Measurements from ENCODE around the gene CLVS2.

CLVS2 gene, protein sequence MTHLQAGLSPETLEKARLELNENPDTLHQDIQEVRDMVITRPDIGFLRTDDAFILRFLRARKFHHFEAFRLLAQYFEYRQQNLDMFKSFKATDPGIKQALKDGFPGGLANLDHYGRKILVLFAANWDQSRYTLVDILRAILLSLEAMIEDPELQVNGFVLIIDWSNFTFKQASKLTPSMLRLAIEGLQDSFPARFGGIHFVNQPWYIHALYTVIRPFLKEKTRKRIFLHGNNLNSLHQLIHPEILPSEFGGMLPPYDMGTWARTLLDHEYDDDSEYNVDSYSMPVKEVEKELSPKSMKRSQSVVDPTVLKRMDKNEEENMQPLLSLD

DNA sequence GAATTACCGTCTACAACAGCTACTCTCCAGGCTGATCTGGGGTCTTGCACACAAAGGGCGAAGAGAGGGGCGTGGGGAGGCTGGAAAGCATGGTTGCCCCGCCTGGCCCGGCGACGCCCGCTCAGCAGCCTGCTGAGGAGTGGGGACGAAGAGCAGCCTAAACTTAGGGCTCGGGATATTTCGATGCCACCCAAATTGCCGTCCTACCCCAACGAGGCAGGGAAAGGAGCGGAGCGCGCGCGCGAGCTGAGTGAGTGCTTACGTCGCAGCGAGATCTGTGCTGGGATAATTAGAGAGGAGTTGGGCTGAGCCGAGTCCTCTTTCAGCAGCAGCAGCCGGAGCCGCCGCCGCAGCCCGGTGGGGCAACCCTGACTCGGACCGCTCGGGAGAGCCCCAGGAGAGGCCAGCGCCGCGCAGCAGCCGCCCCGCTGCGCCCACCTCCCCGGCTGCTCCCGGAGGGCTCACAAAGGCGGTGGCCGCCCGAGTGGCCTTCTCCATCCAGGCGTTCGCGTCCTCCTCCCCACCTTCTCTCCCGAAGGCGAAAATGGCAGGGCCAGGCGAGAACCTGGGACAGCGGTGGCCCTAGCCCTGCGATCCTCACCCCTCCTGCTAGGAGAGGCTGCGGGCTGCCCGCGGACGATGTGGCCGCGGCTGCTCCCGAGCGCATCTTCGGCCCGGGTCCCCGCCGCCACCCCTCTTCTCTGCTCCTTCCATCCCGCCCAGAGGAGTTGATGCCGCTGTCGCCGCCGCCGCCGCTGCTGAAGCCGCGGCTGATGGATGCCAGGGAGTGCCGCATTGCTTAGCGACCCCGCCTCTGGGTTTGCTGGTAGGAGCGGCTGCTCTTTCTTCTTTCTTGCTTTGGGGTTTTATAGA is at the start of gene CLVS2:
Gene CLVS2, plus strand, starts transcription at position 315 of the 873 bp plus-strand sequence. CDS start 1,543 bp downstream, outside the sequence.
- CTCF ChIA-PET = no interaction called here
- H3K27ac Mint-ChIP-seq = no peak within 1 kb of the TSS
- DNase-seq = no peak
- no peaks in the 10 kb centered on the region for H3K9me3 Mint-ChIP-seq
- H3K27me3 Mint-ChIP-seq = peaks cover 37% of the 10 kb centered on the region
- peaks cover 1% of the 10 kb centered on the region for H3K36me3 Mint-ChIP-seq
- peaks cover 2% of the 10 kb centered on the region for H3K4me1 Mint-ChIP-seq
- no peak within 1 kb of the TSS for H3K4me3 Mint-ChIP-seq

DNA sequence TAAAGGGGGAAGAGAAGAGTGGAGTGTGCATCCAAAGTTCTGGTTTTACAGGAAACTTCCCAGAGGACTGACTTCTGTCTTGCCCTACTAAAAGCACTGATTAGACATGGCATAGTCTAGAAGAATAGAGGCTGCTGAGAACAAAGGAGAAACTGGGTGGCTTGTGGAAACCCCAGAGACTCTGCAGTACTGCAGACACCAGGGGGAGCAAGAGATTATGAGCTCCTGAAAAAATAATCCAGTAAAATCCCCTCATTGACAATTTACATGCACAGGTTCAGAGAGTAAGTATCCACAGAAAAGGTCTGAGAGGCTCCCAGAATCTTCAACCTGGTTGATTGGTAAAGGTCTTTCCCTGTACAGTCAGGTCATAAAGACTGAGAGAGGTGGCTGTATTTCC is 48.7 kb upstream of the CLVS2 start:
- CTCF ChIA-PET = no interaction called here
- no peaks in the 10 kb centered on the region for H3K9me3 Mint-ChIP-seq
- H3K36me3 Mint-ChIP-seq = no peaks in the 10 kb centered on the region
- H3K27ac Mint-ChIP-seq = no peak overlapping the region
- DNase-seq = no peak
- H3K4me1 Mint-ChIP-seq = no peaks in the 10 kb centered on the region
- H3K27me3 Mint-ChIP-seq = no peaks in the 10 kb centered on the region
- no peak overlapping the region for H3K4me3 Mint-ChIP-seq

- H3K27ac Mint-ChIP-seq = no peak overlapping the region
Measured at GRCh38 chr6:122953766-122954165, 42.3 kb upstream of the CLVS2 start.

GRCh38 chr6:122956376-122956775 is 39.7 kb upstream of the CLVS2 start:
- H3K36me3 Mint-ChIP-seq = no peaks in the 10 kb centered on the region
- no peak for DNase-seq
- no peak overlapping the region for H3K4me3 Mint-ChIP-seq
- no peaks in the 10 kb centered on the region for H3K27me3 Mint-ChIP-seq
- no peaks in the 10 kb centered on the region for H3K4me1 Mint-ChIP-seq
- CTCF ChIA-PET = interaction anchor here (0.6 kb wide), 1 partner anchor 460 kb away, joined by 3 read pairs; no protein-coding TSS in a partner anchor
- no peak overlapping the region for H3K27ac Mint-ChIP-seq
- H3K9me3 Mint-ChIP-seq = peaks cover 16% of the 10 kb centered on the region

More at GRCh38 chr6:122953766-122954165, 42.3 kb upstream of the CLVS2 start:
- Mint-ChIP-seq H3K4me3 (no peak overlapping the region), H3K36me3 (no peaks in the 10 kb centered on the region), H3K27me3 (no peaks in the 10 kb centered on the region), H3K9me3 (peaks cover 13% of the 10 kb centered on the region), H3K4me1 (no peaks in the 10 kb centered on the region)
- CTCF ChIA-PET = interaction anchor here (0.6 kb wide), 1 partner anchor 37 kb away, joined by 4 read pairs; no protein-coding TSS in a partner anchor
- no peak for DNase-seq

DNA sequence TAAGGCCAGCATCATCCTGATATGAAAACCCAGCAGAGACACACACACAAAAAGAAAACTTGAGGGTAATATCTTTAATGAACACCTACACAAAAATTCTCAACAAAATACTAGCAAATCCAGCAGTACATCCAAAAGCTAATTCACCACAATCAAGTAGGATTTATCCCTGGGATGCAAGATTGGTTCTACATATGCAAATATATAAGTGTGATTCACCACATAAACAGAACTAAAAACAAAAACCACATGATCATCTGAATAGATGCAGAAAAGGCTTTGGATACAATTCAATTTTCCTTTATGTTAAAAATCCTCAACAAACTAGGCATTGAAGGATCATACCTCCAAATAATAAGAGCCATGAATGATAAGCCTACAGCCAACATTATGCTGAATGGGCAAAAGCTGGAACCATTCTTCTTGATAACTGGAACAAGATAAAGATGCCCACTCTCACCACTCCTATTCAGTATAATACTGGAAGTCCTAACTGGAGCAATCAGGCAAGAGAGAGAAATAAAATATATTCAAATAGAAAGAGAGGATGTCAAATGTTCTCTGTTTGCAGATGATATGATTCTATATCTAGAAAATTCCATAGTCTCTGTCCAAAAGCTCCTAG is 33.9 kb upstream of the CLVS2 start:
- H3K36me3 Mint-ChIP-seq = no peaks in the 10 kb centered on the region
- no peaks in the 10 kb centered on the region for H3K27me3 Mint-ChIP-seq
- H3K27ac Mint-ChIP-seq = no peak overlapping the region
- DNase-seq = no peak
- no peak overlapping the region for H3K4me3 Mint-ChIP-seq
- peaks cover 4% of the 10 kb centered on the region for H3K9me3 Mint-ChIP-seq
- H3K4me1 Mint-ChIP-seq = no peaks in the 10 kb centered on the region
- CTCF ChIA-PET = no interaction called here

GRCh38 chr6:122969999-122970533 is 26.0 kb upstream of the CLVS2 start:
- Mint-ChIP-seq H3K4me3 (no peak overlapping the region), H3K36me3 (no peaks in the 10 kb centered on the region), H3K9me3 (no peaks in the 10 kb centered on the region), H3K4me1 (no peaks in the 10 kb centered on the region), H3K27ac (no peak overlapping the region), H3K27me3 (no peaks in the 10 kb centered on the region)
- no peak for DNase-seq
- CTCF ChIA-PET = no interaction called here

GRCh38 chr6:122977180-122977579 is 18.9 kb upstream of the CLVS2 start:
- CTCF ChIA-PET = no interaction called here
- H3K36me3 Mint-ChIP-seq = no peaks in the 10 kb centered on the region
- H3K27ac Mint-ChIP-seq = no peak overlapping the region
- H3K4me3 Mint-ChIP-seq = no peak overlapping the region
- no peaks in the 10 kb centered on the region for H3K9me3 Mint-ChIP-seq
- H3K4me1 Mint-ChIP-seq = no peaks in the 10 kb centered on the region
- H3K27me3 Mint-ChIP-seq = no peaks in the 10 kb centered on the region
- DNase-seq = no peak

- CTCF ChIA-PET = no interaction called here
- no peak overlapping the region for H3K27ac Mint-ChIP-seq
- no peaks in the 10 kb centered on the region for H3K27me3 Mint-ChIP-seq
- H3K36me3 Mint-ChIP-seq = no peaks in the 10 kb centered on the region
- H3K9me3 Mint-ChIP-seq = peaks cover 5% of the 10 kb centered on the region
- DNase-seq = no peak
- H3K4me1 Mint-ChIP-seq = no peaks in the 10 kb centered on the region
- no peak overlapping the region for H3K4me3 Mint-ChIP-seq
Measured at GRCh38 chr6:122984393-122984792, 11.6 kb upstream of the CLVS2 start.

DNA sequence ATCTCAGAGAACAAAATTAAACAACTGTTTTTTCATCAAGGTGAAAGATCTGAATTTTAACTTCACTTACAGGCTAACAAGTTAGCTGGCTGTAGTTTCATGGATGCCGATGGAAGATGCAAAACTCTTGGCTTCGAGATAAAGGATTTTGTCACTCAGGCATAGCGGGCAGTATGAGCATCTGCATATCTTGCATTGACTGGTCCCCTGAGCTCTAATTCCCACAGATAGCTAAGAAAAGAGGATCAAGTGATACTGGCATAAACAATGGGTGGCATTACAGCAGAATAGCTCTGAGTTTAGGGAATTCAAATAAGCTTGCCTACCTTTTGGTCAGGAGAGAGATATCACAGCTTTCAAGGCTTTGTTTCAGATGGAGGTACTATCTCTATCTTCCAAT is 1.8 kb upstream of the CLVS2 start:
- CTCF ChIA-PET = no interaction called here
- no peak overlapping the region for H3K4me3 Mint-ChIP-seq
- no peaks in the 10 kb centered on the region for H3K9me3 Mint-ChIP-seq
- H3K27me3 Mint-ChIP-seq = peaks cover 37% of the 10 kb centered on the region
- no peak for DNase-seq
- peaks cover 1% of the 10 kb centered on the region for H3K36me3 Mint-ChIP-seq
- H3K27ac Mint-ChIP-seq = no peak overlapping the region
- H3K4me1 Mint-ChIP-seq = peaks cover 2% of the 10 kb centered on the region

DNA sequence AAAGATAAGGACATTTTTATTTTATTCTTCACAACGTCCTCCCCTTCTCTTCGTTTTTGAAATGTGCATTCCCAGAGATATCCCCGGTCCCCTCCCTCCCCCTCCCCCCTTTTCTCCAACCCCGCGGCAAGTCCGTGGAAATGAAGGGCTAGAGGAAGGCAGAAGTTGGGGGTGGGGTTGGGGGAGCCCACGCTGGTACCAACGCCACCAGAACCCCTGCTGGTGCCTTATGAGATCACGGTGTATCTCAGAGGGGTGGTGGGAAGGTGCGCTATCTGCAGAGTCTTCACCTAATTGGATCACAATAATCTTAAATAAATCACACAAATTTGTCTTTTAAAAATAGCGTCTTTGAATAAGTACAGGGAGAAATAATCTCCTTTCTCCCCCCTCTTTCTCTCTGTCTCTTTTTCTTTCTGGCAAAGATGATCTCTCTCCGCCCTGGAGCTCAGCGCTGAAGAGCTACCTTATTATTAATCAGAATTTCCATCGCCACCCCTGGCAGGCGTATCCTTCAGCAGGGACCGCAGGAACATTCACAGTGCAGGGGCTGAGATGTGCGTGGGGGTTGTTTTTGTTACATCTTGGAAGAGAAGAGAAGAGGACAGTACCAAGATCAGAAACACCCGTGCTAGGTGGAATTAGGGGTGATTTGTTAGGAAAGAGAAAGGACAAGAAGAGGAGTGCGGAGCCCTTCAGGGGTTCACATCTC is 915 bp downstream of the CLVS2 start:
- no peak overlapping the region for H3K4me3 Mint-ChIP-seq
- DNase-seq = no peak
- CTCF ChIA-PET = no interaction called here
- peaks cover 37% of the 10 kb centered on the region for H3K27me3 Mint-ChIP-seq
- H3K4me1 Mint-ChIP-seq = peaks cover 2% of the 10 kb centered on the region
- H3K9me3 Mint-ChIP-seq = no peaks in the 10 kb centered on the region
- no peak overlapping the region for H3K27ac Mint-ChIP-seq
- peaks cover 1% of the 10 kb centered on the region for H3K36me3 Mint-ChIP-seq

- Mint-ChIP-seq H3K36me3 (peaks cover 1% of the 10 kb centered on the region), H3K27ac (no peak overlapping the region), H3K4me3 (no peak overlapping the region), H3K9me3 (no peaks in the 10 kb centered on the region), H3K27me3 (peaks cover 37% of the 10 kb centered on the region), H3K4me1 (peaks cover 2% of the 10 kb centered on the region)
- CTCF ChIA-PET = no interaction called here
- no peak for DNase-seq
Measured at GRCh38 chr6:122997541-122998150, 1.6 kb downstream of the CLVS2 start.

DNA sequence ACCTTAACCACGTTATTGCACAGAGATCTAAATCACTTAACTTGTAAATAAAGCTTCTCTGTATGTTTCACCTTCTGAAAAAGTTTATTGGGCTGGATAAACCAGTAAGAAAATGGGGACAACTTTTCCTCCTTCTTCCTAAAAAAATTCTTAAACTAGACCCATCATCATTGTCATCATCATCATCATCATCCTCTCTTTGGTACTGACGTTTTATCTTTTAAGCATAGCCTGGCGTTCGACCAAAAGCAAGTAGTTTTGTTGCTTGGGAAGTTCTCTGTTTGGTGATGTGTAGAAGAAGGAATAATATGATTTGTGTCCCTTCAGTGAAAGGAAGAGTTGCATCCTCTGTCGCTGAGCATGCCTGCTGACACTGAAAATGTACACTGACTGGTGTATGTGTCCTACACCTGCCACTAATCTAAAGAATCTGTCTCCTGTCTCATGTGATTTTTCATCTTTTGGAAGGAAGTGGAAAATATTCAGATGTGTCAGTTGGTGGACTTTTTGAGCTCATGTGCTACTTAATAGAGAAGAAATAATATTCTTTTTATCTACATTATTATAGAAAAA is 2.5 kb downstream of the CLVS2 start:
- peaks cover 37% of the 10 kb centered on the region for H3K27me3 Mint-ChIP-seq
- H3K27ac Mint-ChIP-seq = no peak overlapping the region
- H3K36me3 Mint-ChIP-seq = peaks cover 1% of the 10 kb centered on the region
- H3K4me1 Mint-ChIP-seq = peaks cover 2% of the 10 kb centered on the region
- no peaks in the 10 kb centered on the region for H3K9me3 Mint-ChIP-seq
- no peak overlapping the region for H3K4me3 Mint-ChIP-seq
- CTCF ChIA-PET = no interaction called here
- DNase-seq = no peak

- CTCF ChIA-PET = interaction anchor here (0.7 kb wide), 1 partner anchor 17 kb away, joined by 3 read pairs; no protein-coding TSS in a partner anchor
- DNase-seq = no peak
- Mint-ChIP-seq H3K27me3 (peaks cover 27% of the 10 kb centered on the region), H3K4me3 (no peak overlapping the region), H3K27ac (no peak overlapping the region), H3K36me3 (peaks cover 1% of the 10 kb centered on the region), H3K4me1 (peaks cover 2% of the 10 kb centered on the region), H3K9me3 (no peaks in the 10 kb centered on the region)
Measured at GRCh38 chr6:123000244-123000770, 4.3 kb downstream of the CLVS2 start.
